Measurements from ENCODE around the gene CYBC1.

Gene CYBC1

DNA sequence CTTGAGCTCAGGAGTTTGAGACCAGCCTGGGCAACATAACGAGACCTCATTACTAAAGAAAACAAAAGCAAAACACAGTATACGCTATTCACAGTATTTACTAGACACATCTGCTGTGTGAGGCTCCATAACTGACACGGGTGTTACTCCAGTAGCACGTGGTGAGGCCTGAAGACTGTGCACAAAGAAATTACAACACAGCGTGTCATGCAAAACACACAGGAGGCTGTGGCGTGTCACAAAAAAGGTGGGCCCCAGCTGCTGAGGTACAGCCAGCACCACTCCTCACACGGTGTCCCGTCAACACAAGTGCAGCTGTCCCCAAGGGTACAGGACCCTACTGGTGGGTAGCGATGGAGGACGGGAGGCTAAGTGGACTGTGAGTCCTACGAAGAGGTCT, 2.7 kb downstream of the CYBC1 start:
- DNase-seq (ENCODE audit: low spot score): no peak

DNA sequence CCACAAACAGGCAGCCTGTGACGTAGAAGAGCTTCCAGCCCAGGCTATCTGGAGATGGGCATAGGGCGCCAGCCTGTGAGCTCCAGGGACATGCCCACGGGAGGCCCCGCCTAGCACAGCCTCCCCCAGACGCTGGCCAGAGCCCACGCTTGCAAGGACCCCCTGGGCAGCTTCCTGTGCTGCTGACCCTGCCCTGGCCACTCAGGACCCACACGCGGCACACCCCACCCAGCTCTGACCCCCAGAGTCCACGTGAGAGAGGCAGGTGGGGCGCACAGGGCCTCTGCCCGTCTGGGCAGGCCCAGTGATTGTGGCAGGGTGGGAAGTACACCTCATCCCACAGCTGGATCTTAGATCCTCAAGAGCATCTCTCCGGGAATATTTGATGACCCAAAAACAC, 3.9 kb downstream of the CYBC1 start:
- DNase-seq (ENCODE audit: low spot score): no peak

DNA sequence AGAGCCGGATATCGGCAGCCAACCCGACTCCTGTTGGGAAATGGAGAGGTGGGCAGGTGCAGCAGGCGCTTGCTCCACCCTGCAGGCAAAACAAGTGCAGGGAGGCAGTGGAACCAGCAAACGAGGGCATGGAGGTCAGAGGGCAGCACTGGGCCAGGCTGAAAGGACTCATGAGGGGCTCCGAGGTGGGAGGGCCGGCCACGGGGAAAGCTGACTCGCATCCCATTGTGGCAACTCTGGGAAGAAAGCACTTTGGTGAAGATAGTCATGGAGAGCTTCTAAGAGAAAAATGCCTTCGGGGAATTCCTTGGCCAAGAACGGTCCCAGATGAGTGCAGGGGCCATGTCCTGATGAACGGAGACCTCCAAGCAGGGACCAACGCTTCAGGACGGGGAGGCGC, 4.4 kb downstream of the CYBC1 start:
- no peak for DNase-seq (ENCODE audit: low spot score)

DNA sequence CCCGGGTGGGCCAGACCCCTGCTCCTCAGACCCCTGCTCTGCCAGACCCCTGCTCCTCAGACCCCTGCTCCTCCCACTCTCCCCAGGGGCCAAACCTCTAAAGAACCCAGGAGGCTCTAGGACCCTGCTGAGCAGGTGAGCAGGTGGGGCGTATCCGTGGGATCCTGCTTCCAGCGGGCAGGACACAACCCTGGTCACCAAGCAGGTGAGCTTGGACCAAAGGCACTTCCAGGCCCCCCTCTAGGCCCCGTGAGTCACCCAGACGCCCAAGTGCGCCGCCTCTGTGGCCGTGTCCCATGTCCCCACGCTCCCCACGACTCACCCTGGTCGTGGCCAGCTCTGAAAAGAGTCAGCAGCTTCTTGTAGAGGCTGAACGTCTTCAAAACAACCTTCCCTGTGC, 5.0 kb downstream of the CYBC1 start:
- DNase-seq (ENCODE audit: low spot score): no peak

DNA sequence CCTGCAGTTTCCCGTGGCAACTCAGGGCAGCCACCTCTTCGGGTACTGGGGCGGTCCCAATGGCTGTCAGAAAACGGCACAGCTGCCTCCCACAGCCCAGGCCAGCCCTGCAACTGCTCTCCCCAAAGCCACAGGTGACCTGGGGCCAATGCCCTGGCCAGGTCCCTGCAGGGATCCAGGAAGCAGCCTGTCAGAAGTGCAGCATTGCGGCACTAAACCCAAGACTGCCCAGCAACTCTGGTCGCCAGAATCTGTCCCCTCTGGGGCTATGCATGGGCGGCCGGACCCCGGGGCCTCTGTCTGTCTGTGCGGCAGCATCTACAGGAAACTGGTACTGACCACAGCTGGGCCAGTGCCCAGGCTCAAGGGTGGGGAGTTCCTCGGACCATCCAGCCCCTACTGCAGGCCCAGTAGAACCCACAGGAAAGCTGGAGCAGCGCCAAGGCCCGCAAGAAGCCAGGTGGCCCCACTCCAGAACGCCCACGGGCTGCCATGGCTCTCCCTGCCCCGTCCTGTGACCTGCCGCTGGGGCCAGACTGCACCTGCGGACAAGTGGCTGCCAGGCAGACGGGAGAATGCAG, 5.5 kb downstream of the CYBC1 start:
- peak; percentile 23 for DNase-seq (ENCODE audit: low spot score)

DNA sequence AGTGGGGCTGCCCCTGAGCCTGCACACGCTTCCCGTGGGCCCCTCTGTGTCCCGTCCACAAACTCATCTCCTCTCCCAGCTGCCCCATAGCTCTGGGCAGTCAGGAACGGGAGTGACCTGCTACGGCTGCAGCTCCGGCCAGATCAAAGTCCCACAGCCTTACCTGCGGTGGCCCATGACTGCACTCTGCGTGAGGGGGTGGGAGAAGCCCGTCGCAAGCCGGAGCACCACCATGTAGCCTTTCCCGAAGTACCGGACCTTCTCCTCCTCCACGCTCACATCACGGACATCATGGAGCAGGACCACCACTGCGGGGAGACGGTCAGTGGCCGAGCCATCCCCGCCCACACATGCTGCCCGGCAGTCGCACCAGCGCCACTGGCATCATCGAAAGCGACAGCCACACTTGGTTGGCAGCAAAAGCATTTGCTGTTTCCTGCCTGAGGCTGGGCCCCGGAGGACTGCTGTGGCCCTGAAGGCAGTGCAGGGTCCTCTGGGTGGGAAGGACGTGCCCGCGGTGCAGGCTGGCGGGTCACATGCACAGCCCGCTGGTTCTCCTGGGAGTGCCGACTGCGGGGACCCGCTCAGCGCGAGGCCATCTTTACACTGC, 6.2 kb downstream of the CYBC1 start:
- DNase-seq (ENCODE audit: low spot score): no peak

DNA sequence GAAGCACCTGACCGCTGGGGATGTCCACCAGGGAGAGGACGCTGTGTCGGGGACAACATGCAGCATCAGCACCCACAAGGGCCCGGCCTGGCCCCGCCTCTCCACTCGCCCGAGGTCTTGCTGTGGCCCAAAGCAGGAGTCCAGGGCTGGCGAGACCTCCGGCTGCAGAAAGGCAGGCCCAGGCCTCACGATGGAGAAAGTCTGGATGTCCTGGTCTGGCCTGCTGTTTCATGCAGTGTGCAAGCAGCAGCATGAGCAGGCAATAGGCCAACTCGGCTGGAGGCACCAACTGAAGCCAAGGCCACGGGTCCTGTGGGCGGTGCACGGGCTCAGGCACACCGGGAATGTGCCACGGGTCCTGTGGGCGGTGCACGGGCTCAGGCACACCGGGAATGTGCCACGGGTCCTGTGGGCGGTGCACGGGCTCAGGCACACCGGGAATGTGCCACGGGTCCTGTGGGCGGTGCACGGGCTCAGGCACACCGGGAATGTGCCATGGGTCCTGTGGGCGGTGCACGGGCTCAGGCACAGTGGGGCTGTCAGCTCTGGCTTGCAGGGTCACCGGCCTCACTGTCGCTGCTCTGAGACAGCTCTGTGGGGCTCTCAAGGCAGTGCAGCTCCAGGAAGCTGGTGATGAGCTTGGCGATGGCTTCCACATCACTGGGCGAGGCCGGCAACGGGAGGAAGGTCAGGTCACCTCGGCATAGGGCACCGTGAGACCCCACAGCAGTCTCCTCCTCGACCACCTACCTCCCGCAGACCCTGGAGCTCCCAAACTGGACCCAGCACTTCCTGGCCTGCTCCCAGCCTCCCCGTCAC, 6.9 kb downstream of the CYBC1 start:
- no peak for DNase-seq (ENCODE audit: low spot score)

DNA sequence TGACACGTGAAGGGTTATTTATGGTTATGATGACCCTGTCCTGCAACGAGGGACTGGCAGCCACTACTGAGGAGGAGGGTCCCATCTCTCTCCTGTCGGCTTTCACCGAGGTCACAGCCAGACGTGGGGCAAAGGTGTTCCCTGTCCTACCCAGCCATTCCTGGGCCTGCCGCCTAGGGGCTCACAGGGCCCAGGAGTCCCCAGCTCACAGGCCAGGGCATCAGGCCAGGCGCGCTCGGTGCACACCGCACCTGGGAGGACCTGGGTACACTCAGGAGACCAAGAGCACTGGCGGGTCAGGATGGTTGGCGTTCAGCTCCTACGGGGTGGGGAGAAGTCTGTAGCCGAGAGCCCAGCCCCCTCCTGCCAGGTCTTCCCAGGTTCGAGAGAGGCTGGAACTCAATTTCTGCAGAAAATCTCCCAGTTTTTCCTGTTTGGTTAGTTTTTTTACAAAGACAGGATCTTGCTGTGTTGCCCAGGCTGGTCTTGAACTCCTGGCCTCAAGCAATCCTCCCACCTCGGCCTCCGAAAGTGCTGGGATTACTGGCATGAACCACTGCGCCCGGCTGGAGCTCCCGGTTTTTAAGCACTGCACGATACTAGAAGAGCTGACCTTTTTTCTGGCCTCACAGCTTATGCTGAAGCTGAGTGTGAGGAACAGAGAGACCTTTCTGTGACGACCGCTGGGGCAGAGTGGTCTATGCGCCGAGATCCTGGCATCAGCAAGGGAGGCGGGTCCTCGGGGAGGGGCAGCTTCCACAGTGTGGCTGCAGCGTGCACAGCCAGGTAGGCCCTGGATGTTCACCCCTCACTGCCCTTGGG, 7.7 kb downstream of the CYBC1 start:
- no peak for DNase-seq (ENCODE audit: low spot score)

DNA sequence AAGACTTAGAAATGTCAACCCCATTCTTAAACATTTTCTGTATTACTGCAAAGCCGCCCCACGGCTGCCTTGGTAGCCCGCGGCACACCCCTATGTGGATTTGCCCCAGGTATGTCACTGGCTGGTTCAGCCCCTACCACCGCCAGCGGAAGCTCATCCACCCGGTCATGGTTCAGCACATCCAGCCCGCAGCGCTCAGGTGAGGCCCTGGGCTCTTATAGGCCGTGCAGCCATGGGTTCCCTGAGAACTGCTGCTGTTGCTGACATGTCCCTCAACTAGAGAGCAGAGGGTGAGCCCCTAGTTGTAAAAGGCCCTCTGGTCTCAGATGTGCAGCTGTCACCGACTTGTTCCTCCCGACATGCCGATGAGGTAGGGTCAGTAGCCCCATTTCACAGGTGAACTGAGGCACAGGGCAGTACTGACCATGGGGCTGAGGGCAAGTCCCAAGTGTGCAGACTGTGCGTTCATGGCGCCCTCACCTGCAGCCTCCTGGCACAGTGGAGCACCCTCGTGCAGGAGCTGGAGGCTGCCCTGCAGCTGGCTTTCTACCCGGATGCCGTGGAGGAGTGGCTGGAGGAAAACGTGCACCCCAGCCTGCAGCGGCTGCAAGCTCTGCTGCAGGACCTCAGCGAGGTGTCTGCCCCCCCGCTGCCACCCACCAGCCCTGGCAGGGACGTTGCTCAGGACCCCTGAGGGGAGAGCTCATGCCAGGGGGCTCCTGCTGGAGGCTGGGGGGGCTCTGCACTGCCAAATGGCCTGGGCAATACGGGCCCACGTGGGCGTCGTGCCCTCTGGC, 8.7 kb downstream of the CYBC1 start:
- DNase-seq (ENCODE audit: low spot score): no peak

DNA sequence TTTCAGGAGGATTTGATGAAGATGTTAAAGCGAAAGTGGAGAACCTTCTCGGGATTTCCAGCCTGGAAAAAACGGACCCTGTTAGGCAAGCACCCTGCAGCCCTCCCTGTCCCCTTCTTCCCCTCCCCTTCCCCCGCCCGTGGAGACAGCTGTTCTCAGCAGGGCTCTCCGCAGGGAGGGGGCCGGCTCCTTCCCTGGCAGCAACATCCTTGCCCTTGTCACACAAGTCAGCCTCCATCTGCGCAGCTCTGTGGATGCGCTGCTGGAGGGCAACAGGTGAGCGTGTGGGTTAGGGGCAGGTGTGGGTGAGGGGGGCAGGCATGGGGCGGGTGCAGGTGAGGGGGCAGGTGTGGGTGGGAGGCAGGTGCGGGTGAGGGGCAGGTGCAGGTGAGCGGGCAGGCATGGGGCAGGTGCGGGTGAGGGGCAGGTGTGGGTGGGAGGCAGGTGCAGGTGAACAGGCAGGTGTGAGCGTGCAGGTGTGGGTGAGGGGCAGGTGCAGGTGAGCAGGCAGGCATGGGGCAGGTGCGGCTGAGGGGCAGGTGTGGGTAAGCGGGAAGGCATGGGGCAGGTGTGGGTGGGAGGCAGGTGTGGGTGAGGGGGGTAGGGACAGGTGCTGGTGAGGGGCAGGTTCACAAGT, 9.4 kb downstream of the CYBC1 start:
- DNase-seq (ENCODE audit: low spot score): no peak

DNA sequence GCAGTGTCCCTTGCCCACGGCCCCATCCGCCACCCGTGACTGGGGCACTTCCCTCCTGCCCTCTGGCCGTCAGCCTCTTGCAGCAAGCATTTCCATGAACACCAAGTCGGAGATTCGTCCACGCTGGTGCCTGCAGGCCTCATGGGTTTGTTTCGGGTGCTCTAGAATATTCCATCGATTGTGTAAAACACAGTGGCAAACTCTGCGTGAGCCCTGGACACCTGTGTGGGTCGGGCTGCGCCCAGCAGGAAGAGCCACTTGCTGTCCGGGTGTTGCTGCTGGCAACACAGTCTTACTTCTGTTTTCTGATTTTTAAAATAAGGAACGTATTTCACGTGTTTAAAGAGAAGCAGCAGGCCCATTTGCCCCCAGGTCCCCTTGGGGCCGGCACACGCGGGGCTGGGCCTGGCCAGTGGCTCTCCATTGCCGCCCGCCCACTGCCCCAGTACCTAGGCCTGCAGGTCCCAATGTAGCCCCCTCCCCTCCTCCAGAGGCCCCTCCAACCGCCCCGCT, 10.0 kb downstream of the CYBC1 start:
- peak; percentile 31 for DNase-seq (ENCODE audit: low spot score)

DNA sequence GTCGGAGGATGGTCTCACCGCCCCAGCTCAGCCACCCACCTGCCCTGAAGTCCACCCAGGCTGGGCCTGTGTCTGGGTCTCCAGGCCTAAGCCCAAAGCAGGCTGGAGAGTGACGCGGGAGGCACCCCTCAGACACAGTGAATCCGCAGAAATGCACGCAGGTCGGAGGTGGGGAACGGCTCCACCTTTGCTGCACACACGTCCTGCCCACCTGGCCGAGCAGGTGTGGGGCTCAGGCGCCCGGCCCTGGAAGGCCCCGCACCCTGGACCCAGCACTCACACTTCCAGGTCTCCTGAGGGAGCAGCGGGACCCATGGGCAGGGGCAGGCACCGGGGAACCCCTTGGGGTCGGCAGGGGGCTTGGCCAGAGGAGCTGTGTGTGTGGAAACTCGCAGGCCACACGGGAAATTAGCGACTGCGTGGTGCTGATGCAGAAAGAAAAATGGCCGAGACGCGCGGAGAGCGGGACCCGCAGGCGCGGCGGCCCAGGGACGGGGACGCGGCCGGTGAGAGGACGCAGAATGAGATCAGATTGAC, 10.7 kb downstream of the CYBC1 start:
- no peak for DNase-seq (ENCODE audit: low spot score)

DNA sequence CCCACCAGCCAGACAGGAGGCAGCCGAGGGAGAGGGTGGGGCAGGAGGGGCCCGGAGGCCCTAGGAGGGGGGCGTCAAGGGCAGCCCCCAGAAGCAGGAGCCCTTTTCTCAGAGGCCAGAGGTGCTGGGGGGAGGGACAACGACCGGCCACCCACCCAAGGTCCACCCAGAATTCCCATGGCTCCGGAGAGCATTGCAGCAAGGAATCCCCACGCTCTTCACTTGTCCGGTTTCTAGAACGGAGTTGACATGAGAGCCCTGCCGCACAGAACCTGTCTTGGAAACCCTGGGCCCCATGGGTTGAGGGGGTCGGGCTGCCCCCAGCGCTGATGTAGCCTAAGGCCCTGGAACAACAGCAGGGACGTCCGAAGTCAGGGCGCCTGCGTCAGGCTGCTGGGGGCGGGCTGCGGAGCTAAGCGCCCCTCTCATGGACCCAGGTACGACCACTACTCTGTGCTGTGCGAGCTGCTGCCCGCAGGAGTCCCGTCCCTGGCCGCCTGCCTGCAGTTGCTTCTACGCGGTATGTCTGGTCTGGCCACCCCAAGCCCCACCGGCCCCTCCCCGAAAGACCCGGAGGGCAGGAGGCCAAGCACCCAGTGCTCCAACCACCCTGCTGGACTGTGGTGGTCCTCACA, 11.2 kb downstream of the CYBC1 start:
- DNase-seq (ENCODE audit: low spot score): no peak

DNA sequence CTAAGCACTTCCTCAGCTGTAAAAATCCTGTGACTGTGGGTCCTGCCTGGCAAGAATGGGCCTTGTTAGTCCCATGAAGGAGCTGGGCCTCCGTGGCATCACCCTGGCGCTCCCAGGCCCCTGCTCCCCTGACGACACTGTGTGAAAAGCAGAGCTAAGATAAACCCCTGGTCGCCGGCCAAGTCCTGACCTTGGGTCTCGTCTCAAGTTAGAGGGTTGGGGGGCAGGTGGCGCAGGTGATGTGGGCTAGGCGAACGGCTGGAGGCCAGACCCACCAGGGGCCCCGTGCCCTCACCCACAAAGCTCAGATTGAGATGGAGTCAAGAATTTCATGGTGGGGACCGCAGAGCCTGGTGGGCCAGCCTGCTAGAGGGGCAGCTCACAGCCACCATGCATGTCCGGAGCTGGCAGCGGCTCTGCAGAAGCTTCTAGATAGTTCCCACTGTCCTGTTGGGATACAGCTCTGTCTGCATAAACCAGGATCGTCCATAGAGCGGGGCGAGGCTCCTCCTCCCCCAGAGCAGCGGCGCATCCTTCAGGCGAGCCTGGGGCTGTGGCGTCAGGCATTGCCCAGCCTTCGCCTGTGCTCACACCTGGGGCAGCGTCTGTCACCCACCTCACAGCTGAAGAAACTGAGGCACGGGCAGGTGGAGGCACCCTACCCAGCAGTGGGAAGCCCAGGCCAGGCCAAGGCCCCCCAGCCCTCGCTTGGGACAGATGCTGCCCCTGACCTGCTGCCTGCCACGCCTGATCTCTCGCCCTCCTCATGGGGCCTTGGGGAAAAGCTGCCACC, 12.0 kb downstream of the CYBC1 start:
- DNase-seq (ENCODE audit: low spot score): no peak

DNA sequence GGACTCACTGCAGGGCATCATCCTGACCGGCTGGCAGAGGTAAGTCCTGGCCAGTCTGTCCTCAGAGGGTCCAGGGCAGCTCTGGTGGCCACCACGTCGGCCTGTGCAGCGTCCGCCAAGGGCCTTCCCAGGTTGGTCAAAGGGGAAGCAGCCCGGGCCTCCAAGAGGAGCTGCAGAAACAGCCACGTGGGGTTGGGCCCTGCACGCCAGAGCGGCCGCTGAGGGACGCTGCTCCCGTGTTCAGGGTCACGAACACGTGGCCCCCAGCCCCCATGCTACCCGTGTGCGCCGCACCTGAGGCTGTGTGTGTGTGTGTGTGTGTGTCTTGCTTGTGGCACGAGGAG, 13.3 kb downstream of the CYBC1 start:
- no peak for DNase-seq (ENCODE audit: low spot score)

DNA sequence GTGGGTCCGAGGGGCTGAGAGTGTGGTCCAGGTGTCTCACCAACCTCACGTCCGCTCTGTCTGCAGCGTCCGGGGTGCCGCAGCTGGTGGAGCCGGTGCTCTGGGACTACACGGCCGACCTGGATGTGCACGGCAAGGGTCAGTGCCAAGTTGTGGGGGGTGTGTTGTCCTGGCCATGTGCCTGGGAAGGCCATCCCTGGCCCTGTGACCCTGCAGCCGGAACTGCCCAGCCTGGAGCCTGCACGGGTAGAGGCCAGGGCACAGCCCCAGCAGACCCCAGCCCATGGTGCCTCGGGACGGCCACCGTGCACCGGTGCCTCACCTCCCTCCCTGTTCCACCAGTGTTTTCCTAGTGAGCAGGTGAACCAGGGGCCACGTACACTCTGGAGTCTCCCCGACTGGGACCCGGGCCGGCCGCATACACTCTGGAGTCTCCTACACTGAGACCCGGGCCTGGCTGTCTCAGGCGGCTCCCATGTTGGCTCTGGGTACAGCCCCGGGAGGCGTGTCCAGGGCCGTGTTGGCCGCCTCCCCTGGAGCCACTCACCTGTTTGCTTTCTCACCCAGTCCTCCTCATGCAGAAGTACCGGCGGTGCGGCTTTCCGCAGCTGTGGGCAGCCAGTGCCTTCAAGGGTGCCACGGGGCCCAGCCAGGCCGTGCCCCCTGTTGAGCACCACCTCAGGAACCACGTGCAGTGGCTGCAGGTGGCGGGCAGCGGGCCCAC, 13.8 kb downstream of the CYBC1 start:
- no peak for DNase-seq (ENCODE audit: low spot score)

DNA sequence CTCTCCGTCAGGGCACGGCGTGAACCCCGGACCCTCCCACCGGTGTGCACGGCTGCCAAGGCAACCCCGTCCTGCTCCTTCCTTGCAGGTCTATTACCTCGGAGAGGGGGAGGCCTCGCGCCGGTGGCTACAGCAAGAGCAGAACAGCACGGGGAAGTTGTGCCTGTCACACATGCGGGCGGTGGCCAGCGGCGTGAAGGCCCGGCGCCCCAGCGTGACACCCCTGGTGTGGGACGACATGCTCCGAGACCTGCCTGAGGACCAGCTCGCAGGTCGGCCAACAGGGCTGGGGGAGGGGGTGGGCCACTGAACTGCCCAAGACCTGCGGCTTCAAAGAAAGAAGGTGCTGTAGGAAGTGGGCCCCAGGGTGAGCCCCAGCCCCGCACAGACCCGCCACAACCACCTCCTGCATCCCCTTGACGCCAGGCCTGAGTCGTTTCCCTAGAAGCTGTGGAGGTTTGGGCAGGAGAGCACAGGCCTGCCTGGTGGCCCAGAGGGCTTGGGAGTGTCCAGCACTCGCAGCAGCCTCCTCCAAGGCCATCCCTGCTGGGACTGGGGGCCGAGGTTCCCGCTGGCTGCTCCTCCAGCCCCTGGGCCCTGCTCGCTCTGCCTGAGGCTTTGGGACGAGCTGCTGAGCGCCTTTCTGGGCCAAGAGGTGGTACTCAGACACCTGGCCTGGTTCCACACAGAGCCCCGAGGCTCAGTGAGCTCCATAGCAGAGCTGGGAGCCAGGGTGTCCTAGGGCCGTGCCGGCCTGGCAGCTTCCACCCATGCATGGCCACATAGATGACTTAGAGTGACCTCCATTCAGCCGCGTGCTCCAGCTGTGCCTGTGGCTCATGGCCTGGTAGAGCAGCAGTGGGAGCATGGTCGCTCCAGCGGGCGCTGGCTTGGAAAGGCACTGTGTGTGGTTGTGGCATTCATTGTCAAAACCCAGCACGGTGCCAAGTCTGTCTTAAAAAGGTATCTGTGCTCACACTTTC, 14.7 kb downstream of the CYBC1 start:
- DNase-seq (ENCODE audit: low spot score): no peak

DNA sequence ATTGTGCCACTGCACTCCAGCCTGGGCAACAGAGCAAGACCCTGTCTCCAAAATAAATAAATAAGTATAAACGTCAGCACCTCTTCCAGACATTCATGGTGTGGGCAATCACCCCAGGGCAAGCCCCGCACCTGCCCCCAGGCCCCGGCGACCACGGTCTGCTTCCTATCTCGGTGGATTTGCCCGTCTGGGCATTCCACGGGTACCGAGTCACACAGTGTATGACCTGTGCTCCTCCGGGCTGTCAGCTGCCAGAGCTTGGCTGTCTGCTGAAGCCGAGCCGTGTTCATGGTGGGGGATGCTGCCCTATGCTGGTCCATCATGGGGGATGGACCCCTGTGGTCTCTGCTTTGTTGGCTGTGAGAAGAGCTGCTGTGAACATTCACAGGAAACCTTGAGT, 15.4 kb downstream of the CYBC1 start:
- DNase-seq (ENCODE audit: low spot score): no peak

All from globus pallidus (tissue), 1 donor.